NCI-H1694 (cell line): ENCODE measurements around the gene KRTCAP3.

ENCODE experiments used
- DNase-seq: peaks from one replicate; lab custom pipeline; 2025; lab: John Stamatoyannopoulos, UW

KRTCAP3 gene

GRCh38 chr2:27441226-27441926 is 805 bp upstream of the KRTCAP3 start:
- no peak for DNase-seq

- no peak for DNase-seq
These were observed 720 bp downstream of the KRTCAP3 start for GRCh38 chr2:27442920-27443282.

- no peak for DNase-seq
These were observed 3.0 kb downstream of the KRTCAP3 start for GRCh38 chr2:27445155-27445554.

DNA sequence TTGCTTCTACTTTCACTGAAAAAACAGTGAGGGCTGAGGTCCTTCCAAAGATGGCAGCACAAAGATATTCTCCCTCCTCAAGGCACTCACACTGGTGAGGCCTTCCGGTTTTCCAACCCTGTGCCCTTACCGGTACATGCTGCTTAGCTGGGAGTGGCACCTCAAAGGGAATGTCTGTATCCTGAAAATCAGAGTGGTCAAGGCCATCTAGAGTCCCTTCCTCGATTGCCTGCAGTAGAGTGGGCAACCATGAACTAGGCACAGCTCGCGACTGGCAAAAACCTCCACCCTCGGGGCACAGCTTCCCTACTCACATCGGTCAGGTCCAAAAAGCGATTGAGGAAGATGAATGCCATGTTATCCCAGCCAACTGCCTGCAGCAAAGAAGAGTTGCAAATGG is 3.4 kb downstream of the KRTCAP3 start:
- no peak for DNase-seq

GRCh38 chr2:27446057-27446456 is 3.9 kb downstream of the KRTCAP3 start:
- DNase-seq: no peak

DNA sequence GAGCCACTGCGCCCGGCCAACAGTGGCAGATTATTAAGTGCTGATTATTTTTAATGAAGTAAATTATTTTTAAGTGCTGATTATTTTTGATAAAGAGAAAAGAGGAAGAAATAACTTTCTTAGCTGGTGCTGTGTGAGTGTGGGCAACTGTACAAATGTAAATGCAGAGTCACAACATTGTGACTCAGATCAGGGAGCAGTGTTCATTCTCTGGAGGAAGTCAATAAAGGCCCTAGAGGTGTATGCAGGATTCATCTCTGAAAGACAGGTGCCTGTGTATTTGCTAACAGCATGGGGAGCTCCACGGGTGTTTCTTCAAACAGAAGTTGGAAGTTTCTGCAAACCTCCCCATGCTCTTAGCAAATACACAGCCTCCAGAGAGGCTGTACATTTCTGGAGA is 6.2 kb downstream of the KRTCAP3 start:
- DNase-seq: no peak

DNA sequence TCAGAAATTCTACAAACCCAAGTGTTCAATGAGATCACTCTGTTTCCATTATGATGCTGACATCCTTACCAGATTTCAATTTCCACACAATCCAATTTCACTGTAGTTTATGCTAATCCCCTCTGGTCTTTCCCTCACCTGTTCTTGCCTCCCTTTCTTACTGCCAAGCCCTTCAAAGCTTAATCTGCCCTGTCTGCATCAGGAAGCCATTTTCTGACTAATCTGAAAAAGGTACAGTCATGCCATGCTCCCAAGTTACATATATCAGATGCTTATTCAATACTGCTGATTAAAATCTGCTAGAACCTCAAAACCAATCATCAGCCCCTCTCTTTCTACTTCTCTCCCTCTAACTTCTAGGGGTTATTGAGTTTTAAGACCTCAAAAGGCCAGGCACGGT is 8.9 kb downstream of the KRTCAP3 start:
- DNase-seq: no peak

- DNase-seq: no peak
These were observed 11.8 kb downstream of the KRTCAP3 start for GRCh38 chr2:27453968-27454367.

GRCh38 chr2:27461118-27461517 is 18.9 kb downstream of the KRTCAP3 start:
- no peak for DNase-seq

DNA sequence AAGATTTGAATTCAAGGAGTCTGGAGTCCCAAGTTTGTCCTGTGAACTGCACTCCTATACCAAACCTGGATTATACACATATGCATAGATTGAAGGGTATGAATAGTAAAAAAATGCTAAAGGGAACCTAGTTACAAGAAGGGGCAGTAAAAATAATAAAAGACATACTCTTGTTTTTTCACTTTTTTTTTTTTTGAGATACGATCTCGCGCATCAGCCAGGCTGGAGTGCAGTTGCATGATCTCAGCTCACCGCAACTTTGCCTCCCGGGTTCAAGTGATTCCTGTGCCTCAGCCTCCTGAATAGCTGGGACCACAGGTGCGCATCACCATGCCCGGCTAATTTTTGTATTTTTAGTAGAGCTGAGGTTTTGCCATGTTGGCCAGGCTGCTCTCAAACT is 22.3 kb downstream of the KRTCAP3 start:
- no peak for DNase-seq

DNA sequence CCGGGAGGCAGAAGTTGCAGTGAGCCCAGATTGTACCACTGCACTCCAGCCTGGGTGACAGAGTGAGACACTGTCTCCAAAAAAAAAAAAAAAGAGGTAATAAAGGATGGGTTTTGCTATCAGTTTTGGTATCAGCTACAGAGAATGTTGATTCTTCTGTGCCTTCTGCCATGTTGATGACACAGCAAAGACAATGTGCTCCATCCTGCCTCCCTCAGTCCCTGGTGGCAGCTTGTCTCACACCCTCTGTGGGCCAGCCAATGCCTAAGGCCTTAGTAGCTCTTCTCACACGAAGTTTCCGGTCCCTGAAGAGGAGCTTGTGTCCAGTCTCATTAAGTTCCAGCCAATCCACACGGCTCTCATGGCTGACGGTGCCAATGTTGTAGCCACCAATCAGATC is 29.8 kb downstream of the KRTCAP3 start:
- DNase-seq: no peak

- DNase-seq: no peak
These were observed 43.3 kb downstream of the KRTCAP3 start for GRCh38 chr2:27485496-27485895.

DNA sequence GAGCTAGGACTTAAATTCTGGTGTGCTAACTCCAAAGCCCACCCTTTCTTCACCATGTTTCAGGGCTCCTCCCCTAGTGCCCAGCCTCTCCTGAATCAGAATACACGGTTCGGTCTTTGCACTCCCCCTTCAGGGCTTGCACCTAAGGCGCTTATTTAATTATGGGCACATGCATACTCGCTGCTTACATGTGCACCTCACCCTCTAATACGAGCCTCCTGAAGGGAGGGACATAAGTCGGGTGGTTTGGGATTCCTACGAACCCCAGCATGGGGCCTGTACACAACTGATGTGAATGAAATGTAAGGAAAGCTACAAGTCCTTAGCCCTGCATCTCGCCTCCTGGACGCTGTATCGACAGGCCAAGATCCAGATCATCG is 46.9 kb downstream of the KRTCAP3 start:
- no peak for DNase-seq

DNA sequence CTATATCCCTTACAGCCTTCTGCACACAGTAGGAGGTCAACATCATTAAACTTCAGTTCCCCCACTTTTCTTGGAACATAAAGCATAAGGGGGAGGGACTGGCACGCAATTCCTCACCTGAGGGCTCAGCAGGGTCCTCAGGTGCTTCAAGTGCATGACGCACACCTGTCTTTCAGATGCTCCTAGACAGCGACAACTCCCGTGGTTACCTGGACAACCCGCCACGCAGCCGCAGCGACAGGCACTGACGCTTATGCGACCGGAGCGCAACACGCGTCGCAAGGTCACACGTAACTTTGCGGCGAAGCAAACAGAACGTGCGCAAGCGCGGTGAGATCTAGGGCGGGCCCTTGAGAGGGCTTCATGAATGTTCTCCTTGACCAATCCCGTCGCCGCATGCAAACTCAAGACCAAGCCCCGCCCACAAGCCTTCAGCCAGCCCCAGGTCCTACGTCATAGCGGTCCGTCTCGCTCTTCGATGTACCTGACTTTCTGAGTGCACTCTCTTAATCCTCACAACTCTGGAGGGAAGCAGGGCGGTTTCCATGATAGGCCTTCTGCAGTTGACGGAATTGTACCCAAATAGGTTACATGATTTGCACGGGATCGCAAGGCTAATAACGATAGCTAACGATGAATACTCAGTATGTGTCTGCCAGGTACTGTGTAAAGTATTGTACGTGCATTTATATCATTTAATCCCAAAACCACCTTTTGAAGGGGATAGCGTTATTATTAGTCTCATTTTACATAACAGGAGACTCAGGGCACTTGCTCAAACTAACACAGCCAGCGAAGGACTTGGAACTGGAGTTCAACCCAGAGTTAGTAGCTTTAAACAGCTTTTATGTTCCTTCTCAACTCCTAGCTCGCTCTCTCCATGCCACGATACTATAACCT is 47.6 kb downstream of the KRTCAP3 start, which contains the start of gene IFT172:
IFT172 (minus strand) TSS at position 246 of the 900 bp plus-strand sequence; CDS start at position 156, 90 bp downstream.
- peak; percentile 99 for DNase-seq

- no peak for DNase-seq
These were observed 50.4 kb downstream of the KRTCAP3 start for GRCh38 chr2:27492557-27492956.

- no peak for DNase-seq
These were observed 51.7 kb downstream of the KRTCAP3 start for GRCh38 chr2:27493948-27494283.
